ENCODE measurements around the gene DENND4A.
"Not testable (repeated sequence)": the region's sequence is repeated elsewhere in the genome, so short reads cannot be mapped to it uniquely, and the experiment has no call there.

DNA sequence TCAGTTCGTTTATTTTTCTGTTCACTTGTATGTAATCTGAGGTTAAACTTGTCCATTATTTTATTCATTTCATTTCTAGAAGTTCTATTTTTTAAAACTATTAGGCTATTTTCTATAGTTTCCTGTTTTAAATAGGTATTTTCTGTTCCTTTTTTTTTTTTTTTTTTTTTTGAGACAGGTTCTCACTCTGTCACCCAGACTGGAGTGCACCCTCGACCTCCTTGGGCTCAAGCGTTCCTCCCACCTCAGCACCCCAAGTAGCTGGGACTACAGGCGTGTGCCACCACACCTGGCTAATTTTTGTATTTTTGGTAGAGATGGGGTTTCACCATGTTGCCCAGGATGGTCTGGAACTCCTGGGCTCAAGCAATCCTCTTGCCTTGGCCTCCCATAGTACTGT is 22.2 kb upstream of the DENND4A start:
- not testable (repeated sequence) for TF ChIP-seq EZH2phosphoT487 (IDR thresholded peaks at IDR 0.05; ENCODE audit: borderline replicate concordance, low read length)
- TF ChIP-seq, protein P1, sequence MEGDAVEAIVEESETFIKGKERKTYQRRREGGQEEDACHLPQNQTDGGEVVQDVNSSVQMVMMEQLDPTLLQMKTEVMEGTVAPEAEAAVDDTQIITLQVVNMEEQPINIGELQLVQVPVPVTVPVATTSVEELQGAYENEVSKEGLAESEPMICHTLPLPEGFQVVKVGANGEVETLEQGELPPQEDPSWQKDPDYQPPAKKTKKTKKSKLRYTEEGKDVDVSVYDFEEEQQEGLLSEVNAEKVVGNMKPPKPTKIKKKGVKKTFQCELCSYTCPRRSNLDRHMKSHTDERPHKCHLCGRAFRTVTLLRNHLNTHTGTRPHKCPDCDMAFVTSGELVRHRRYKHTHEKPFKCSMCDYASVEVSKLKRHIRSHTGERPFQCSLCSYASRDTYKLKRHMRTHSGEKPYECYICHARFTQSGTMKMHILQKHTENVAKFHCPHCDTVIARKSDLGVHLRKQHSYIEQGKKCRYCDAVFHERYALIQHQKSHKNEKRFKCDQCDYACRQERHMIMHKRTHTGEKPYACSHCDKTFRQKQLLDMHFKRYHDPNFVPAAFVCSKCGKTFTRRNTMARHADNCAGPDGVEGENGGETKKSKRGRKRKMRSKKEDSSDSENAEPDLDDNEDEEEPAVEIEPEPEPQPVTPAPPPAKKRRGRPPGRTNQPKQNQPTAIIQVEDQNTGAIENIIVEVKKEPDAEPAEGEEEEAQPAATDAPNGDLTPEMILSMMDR (IDR thresholded peaks at IDR 0.05; ENCODE audit: low read depth, low read length, poor library complexity, severe bottlenecking) = not testable (repeated sequence)
